ENCODE results near the gene TBC1D4.

GRCh38 chr13:75365724-75366173 is 116.2 kb downstream of the TBC1D4 start:
- TF ChIP-seq POLR2A (IDR thresholded peaks at IDR 0.05; ENCODE audit: low read length) (no peak), GATA1 (IDR thresholded peaks at IDR 0.05; ENCODE audit: low read depth, low read length) (no peak)

Data from erythroblast (primary cell).